GM18505 (cell line): ENCODE results near the gene CFAP61.

Source experiments
- ATAC-seq: cut with Tn5 transposase; IDR thresholded peaks from one replicate; pipeline ENCODE4 v1.9.1; 2021; ENCODE audit not compliant: unreplicated experiment
- POLR2A ChIP-seq: IDR thresholded peaks from 4 replicates; pipeline ENCODE4 v1.6.1; 2011; ENCODE audit warnings: borderline replicate concordance; ENCODE audit not compliant: insufficient read depth, insufficient read length; ENCODE audit errors: extremely low read depth

CFAP61 gene

GRCh38 chr20:20405623-20406022 is 353.3 kb downstream of the CFAP61 start:
- no peak for ATAC-seq
- TF ChIP-seq POLR2A: no peak

- no peak for TF ChIP-seq POLR2A
- ATAC-seq: no peak
These were observed 354.0 kb downstream of the CFAP61 start for GRCh38 chr20:20406306-20406705.

- no peak for ATAC-seq
- TF ChIP-seq POLR2A: no peak
These were observed 355.8 kb downstream of the CFAP61 start for GRCh38 chr20:20407891-20408805.

GRCh38 chr20:20409331-20409730 is 357.0 kb downstream of the CFAP61 start:
- no peak for ATAC-seq
- TF ChIP-seq POLR2A: no peak
